Fibroblast of villous mesenchyme (primary cell): ENCODE measurements around the gene SLC6A4. TPM values are rescaled to one million over a fixed set of nuclear protein-coding genes. Genes with fewer than 3 reads are reported as not detected.

Experiments used
- DNase-seq: peaks from one replicate; pipeline ENCODE4 v3.0.0-alpha.2; 2010; ENCODE audit warnings: low read depth
- H3K4me3 ChIP-seq: 2 replicates; pipeline ENCODE4 v1.5.1; 2011; ENCODE audit warnings: low read depth, mild to moderate bottlenecking, low read length
- CTCF ChIP-seq: IDR thresholded peaks from 2 replicates; pipeline ENCODE4 v1.5.1; 2012; ENCODE audit warnings: low read depth, mild to moderate bottlenecking, low read length; ENCODE audit not compliant: insufficient read depth
- total RNA-seq: library from RNA; depleted of rRNA; stranded (reverse); fragments of >200 nt; gene quantifications from 2 replicates; pipeline ENCODE4 v1.2.3, GENCODE V29; 2012

Gene SLC6A4
- not detected in 2 replicates for total RNA-seq

- peak; percentile 22 for DNase-seq
- H3K4me3 ChIP-seq = peak within 1 kb of the TSS; percentile 50
- no peak for TF ChIP-seq CTCF
Observed at GRCh38 chr17:30235386-30236296, at the start of gene SLC6A4. SLC6A4 (minus strand) TSS chr17:30235697; CDS start chr17:30221958, 13,739 bp downstream.

GRCh38 chr17:30279156-30279555 lies 43.7 kb upstream of the SLC6A4 start:
- DNase-seq = no peak
- no peak overlapping the region for H3K4me3 ChIP-seq
- no peak for TF ChIP-seq CTCF

DNA sequence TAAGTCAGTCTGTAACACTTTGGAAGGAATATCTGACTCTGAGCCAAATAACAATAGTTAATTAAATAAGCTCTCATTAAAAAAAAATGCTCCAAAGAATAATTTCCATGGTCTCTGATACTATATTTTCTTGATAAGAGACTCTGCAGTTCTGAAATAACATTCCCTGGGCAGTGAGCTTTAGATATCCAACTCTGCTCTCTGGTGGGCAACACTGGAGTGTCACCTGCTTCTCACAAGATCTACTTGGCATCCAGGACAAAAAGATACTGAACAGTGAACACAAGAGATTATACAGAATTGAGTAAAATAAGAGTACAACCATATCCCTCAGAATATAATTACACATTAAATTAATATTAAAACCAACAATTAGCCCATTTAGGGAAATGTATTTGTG lies 42.5 kb upstream of the SLC6A4 start:
- peak; percentile 46 for DNase-seq
- H3K4me3 ChIP-seq = no peak overlapping the region

DNA sequence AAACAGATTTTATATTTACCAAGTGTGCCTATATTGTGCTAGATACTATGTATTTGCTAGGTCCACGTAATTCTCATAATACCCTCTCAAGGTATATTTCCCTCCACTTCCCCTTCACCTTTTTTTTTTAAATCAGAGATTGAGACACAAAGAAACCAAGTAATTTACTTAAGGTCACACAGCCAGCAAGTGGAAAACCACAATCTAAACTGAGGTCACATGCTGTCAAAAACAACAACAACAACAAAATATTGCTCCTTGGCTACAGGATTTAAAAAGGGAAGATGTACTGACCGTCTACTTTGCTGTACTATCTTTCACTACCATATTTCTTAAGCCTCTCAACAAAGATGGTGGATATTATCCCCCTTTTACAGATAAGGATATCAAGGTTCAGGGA lies 40.4 kb upstream of the SLC6A4 start:
- TF ChIP-seq CTCF = no peak
- no peak for DNase-seq
- H3K4me3 ChIP-seq = no peak overlapping the region

More for the DNA sequence above, 42.5 kb upstream of the SLC6A4 start:
- peak; percentile 50 for TF ChIP-seq CTCF

DNA sequence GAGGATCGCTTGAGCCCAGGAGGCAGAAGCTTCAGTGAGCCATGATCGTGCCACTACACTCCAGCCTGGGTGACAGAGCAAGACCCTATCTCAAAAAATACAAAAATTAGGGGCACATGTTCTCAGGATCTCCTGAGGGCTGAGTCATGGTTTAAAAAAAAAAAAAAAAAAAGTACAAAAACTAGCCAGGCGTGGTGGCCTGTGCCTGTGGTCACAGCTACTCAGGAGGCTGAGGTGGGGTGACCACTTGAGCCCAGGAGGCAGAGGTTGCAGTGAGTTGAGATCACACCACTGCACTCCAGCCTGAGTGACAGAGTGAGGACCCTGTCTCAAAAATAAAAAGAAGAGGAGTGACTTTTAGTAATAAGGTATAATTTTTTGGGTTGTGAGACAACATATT lies 39.4 kb upstream of the SLC6A4 start:
- H3K4me3 ChIP-seq = no peak overlapping the region
- no peak for DNase-seq
- TF ChIP-seq CTCF = no peak

GRCh38 chr17:30273373-30273772 lies 37.9 kb upstream of the SLC6A4 start:
- TF ChIP-seq CTCF = no peak
- DNase-seq = peak; percentile 37
- no peak overlapping the region for H3K4me3 ChIP-seq
